Adrenal gland (tissue), 5 donors: ENCODE data around the gene TSPO.

ENCODE experiments used
- POLR2A ChIP-seq, 2 donors: fragments of 450-650 bp; IDR thresholded peaks; one replicate each; pipeline ENCODE4 v1.6.1; 2017; ENCODE audit warnings: antibody characterized with exemption in 2 of 2, mild to moderate bottlenecking in 2 of 2, moderate library complexity in 1 of 2
- TF ChIP-seq, protein P1 (sequence below), 6 experiments: fragments of 450-650 bp in 4 of 6; fragments of 200-600 bp in 2 of 6; sonication (generic) in 1 of 6; IDR thresholded peaks; 1 replicate in 5 of 6; 2 replicates in 1 of 6; pipeline versions ENCODE4 v1.5.1 to v1.8.0; 2016 to 2021; ENCODE audit warnings: antibody characterized with exemption in 6 of 6, mild to moderate bottlenecking in 2 of 6, moderate library complexity in 1 of 6
- donor health status: DM: no; HTN: no; CAD: no.

DNA sequence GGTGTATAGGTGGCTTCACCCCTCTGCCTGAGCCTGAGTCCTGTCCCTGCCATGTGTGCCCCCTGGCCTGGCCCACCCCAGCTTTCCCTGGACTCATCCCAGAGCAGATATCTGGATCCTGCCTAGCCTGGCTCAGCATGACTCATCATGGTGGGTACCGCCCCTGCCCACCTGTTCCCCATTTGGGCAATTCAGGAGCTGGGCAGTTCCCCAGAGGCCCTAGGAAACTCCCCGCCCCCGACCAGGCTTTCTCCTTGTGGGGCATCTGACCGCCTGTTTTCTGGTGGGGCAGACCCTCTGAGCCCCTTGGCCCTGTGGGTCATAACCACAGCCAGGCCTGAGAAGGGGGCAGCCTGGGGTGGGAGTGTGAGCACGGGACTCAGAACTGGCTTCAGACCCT is 4.4 kb downstream of the TSPO start:
- TF ChIP-seq, protein P1, sequence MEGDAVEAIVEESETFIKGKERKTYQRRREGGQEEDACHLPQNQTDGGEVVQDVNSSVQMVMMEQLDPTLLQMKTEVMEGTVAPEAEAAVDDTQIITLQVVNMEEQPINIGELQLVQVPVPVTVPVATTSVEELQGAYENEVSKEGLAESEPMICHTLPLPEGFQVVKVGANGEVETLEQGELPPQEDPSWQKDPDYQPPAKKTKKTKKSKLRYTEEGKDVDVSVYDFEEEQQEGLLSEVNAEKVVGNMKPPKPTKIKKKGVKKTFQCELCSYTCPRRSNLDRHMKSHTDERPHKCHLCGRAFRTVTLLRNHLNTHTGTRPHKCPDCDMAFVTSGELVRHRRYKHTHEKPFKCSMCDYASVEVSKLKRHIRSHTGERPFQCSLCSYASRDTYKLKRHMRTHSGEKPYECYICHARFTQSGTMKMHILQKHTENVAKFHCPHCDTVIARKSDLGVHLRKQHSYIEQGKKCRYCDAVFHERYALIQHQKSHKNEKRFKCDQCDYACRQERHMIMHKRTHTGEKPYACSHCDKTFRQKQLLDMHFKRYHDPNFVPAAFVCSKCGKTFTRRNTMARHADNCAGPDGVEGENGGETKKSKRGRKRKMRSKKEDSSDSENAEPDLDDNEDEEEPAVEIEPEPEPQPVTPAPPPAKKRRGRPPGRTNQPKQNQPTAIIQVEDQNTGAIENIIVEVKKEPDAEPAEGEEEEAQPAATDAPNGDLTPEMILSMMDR (IDR thresholded peaks at IDR 0.05) = no peak
- TF ChIP-seq POLR2A (IDR thresholded peaks at IDR 0.05) = no peak
